Hepatocyte (in vitro differentiated cells): ENCODE measurements around the gene ALCAM.

Source experiments
- CTCF ChIP-seq: fragments of 200-600 bp; sonication (generic); IDR thresholded peaks from 2 replicates; pipeline ENCODE4 v1.5.1; 2016; ENCODE audit warnings: antibody characterized with exemption, mild to moderate bottlenecking; ENCODE audit not compliant: poor library complexity
- EZH2 ChIP-seq: fragments of 200-600 bp; sonication (generic); IDR thresholded peaks from 2 replicates; pipeline ENCODE4 v1.6.1; 2016; ENCODE audit warnings: antibody characterized with exemption, mild to moderate bottlenecking, borderline replicate concordance

- no peak for TF ChIP-seq CTCF
- TF ChIP-seq EZH2: no peak
Observed at GRCh38 chr3:105356988-105357387, 9.7 kb upstream of the ALCAM start.
